ENCODE measurements around the gene TPM1.

The TPM1 gene

DNA sequence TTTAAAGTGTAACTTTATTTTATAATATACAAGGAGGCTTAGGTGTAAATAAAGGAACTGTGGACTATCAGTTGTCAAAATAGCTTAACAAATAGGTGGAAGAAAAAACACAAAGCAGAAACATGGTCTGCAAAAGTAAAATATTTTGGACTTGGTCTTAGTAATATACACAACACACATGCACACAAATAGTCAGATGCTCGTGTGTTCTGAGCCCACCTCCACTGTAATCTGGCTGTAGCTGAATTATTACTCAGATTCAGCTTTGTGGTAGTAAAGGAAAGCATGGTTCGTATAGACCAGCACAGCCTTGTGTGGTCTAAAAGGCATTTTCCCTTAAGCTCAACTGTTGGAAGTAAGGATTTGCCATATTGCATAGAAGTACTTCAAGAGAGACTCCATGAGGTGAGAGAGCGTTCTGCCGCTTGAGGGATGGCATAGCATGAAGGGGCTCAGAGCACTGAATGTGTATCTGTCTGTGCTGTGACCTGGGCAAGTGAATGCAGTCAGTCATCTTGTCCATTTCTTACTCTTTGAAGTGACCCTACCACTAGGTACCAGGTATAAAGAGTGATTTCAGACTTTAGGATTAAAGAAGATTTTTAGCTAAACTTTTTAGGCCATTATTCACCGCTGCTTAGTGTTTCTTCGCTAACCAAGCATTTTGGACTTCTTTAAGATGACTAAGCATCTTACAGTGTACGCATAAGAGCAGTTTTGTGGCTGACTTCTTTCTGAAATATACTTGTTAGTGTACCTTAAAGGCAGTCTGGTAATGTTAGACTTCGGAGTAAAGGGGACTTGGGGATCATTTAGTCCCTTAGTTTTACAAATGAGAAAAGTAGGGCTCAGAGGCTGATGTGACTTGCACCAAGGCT is 15.2 kb downstream of the TPM1 start:
- no peak for DNase-seq

DNA sequence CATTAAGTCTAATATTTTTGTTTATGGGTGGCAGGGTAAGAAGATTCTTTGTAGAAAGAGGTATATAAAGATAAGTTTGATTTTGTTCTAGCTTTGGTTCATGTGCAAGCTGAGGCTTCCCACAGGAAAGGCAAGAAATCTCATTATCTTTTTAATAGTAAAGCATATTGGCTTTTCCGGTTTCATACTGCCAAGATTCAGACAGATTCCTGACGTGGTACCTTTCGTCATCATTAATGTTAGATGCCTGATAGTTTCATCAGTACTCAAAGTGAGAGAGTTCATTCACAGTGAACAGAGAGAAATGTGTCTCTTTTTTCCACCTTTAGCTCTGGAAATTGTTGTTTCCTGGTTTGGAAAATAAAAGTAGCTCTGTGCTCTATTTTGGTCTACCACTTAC is 16.5 kb downstream of the TPM1 start:
- no peak for DNase-seq

- no peak for DNase-seq
These were observed 17.1 kb downstream of the TPM1 start for GRCh38 chr15:63059573-63060216.

- DNase-seq, result no peak
These were observed 18.2 kb downstream of the TPM1 start for GRCh38 chr15:63060699-63061098.

DNA sequence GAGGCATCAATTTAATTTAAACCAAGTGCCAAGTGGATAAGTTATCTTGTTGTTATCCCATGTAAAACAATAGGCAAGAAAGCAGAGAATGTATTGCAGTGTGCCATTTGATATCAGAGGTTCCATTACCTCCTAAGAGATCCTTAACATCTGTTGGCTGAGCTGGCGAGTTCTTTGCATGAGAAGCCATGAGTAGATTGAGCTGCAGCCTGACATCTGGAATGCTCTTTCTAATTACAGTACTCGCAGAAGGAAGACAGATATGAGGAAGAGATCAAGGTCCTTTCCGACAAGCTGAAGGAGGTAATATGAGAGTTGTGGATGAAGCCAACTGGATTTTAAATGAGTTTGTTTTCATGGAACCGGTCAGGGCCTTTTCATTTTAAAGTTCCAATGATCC is 19.4 kb downstream of the TPM1 start:
- peak; percentile 97 for DNase-seq

GRCh38 chr15:63063164-63063756 is 20.7 kb downstream of the TPM1 start:
- peak; percentile 77 for DNase-seq

- no peak for DNase-seq
These were observed 21.4 kb downstream of the TPM1 start for GRCh38 chr15:63063877-63064409.

GRCh38 chr15:63065262-63066221 is 23.0 kb downstream of the TPM1 start:
- DNase-seq, result peak; percentile 99

GRCh38 chr15:63066272-63066671 is 23.7 kb downstream of the TPM1 start:
- no peak for DNase-seq

- DNase-seq, result no peak
These were observed 24.8 kb downstream of the TPM1 start for GRCh38 chr15:63067306-63067705.

DNA sequence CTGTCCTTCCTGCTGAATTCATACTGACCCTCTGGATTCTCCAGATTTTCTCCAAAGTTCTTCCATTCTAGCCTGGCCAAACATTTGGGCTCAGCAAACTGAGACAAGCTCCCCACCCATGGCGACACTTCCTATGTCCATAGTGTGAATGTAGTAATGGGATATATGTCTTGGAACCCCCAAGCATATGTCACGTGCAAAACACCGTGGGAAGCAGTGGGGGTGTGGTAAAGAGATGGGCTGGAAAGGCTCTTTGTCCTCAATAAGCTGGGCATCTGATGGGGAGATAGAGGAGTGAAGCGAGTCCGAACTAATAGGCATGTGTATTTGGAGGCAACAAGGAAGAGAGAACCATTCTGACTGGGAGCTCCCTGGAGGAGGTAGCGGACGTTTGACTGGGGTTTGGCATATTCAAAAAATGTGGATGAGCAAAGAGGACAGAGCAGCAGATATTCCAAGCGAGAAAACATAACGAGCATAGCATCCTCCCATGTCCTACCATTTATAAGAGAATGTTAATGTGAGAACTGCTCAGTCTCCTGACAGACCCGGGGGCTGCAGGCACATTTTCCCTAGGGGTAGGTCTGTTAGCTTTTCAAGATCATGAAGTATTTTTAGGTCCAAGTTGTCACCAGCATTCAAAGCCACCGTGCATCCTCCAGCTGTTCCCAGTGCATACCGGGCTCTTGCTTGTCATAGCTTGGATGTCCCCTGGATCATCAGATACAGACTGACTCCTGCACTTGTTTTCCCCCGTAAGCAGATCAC is 25.6 kb downstream of the TPM1 start:
- DNase-seq, result no peak

DNA sequence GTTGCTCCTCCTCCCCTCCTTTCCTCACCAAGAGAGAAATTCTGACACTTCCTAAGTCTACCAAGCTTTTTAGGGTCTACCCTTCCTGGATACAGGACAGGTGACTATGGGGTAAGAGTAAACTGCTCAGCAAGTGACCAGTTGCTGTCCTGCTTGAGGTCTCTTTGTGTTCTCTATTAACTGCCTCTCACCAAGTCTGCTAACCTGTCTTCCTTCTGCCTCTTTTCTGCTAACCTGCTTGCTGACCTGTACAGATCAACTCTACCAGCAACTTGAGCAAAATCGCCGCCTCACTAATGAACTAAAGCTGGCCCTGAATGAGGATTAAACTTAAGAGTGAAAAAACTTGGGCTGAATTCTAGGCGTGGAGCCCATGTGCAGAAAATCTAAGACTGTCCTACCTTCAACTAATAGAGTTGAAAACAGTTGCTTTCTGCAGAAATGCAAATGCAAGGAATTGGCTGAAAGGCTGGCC is 27.1 kb downstream of the TPM1 start:
- DNase-seq, result no peak

DNA sequence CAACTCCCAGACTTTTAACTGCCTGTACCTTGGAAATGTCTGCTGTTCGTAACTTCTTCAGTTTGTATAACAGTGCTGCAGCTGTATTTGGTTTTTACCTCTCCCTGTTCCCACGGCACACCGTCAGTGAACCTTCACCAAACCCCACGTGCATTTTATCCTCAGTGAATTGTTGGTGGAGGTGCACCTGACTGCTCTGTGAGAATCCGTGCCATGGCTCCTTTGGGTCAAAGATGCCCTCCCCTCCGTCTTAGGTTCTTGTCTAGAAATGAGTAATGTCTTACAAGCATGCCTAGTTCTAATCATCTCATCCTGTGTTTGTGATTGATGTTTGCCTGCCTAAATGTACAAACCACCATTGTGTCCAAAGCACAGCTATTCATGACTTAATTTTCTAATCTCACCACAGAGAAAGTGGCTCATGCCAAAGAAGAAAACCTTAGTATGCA is 28.2 kb downstream of the TPM1 start:
- DNase-seq, result no peak

GRCh38 chr15:63071288-63071909 is 28.9 kb downstream of the TPM1 start:
- DNase-seq, result no peak

GRCh38 chr15:63072023-63072650 is 29.6 kb downstream of the TPM1 start:
- no peak for DNase-seq

GRCh38 chr15:63072809-63073277 is 30.3 kb downstream of the TPM1 start:
- no peak for DNase-seq

- DNase-seq, result no peak
These were observed 31.1 kb downstream of the TPM1 start for GRCh38 chr15:63073497-63074172.

GRCh38 chr15:63075015-63075983 is 32.8 kb downstream of the TPM1 start:
- no peak for DNase-seq
